A204.1 (cell line): ENCODE measurements around the gene GXYLT2.
A peak's percentile ranks its signal among the peaks of the same experiment; 100 is the strongest.

Experiments
- FAIRE-seq: peaks from 2 replicates; lab custom pipeline; 2012; peaks lifted over from hg19 to GRCh38; lab: Jason Lieb, UNC

Gene GXYLT2

GRCh38 chr3:72932416-72932815 is 44.6 kb downstream of the GXYLT2 start:
- no peak for FAIRE-seq

GRCh38 chr3:72938471-72939265 is 50.8 kb downstream of the GXYLT2 start:
- FAIRE-seq: peak; percentile 98

- no peak for FAIRE-seq
These were observed 53.4 kb downstream of the GXYLT2 start for GRCh38 chr3:72941245-72941644.

GRCh38 chr3:72942427-72942826 is 54.6 kb downstream of the GXYLT2 start:
- no peak for FAIRE-seq

GRCh38 chr3:72944696-72945095 is 56.9 kb downstream of the GXYLT2 start:
- no peak for FAIRE-seq

GRCh38 chr3:72947715-72948490 is 60.1 kb downstream of the GXYLT2 start:
- no peak for FAIRE-seq

- FAIRE-seq: no peak
These were observed 61.2 kb downstream of the GXYLT2 start for GRCh38 chr3:72949016-72949415.

- FAIRE-seq: no peak
These were observed 62.5 kb downstream of the GXYLT2 start for GRCh38 chr3:72950372-72950771.

- FAIRE-seq: no peak
These were observed 63.0 kb downstream of the GXYLT2 start for GRCh38 chr3:72950801-72951200.

- FAIRE-seq: no peak
These were observed 63.4 kb downstream of the GXYLT2 start for GRCh38 chr3:72951259-72951722.

GRCh38 chr3:72953325-72953956 is 65.6 kb downstream of the GXYLT2 start:
- FAIRE-seq: no peak

GRCh38 chr3:72957297-72957696 is 69.5 kb downstream of the GXYLT2 start:
- no peak for FAIRE-seq

- no peak for FAIRE-seq
These were observed 71.5 kb downstream of the GXYLT2 start for GRCh38 chr3:72959336-72959735.

- no peak for FAIRE-seq
These were observed 73.1 kb downstream of the GXYLT2 start for GRCh38 chr3:72960812-72961518.

GRCh38 chr3:72961752-72962151 is 73.9 kb downstream of the GXYLT2 start:
- FAIRE-seq: no peak

- FAIRE-seq: no peak
These were observed 74.5 kb downstream of the GXYLT2 start for GRCh38 chr3:72962317-72962716.

- no peak for FAIRE-seq
These were observed 76.8 kb downstream of the GXYLT2 start for GRCh38 chr3:72964633-72965032.

- FAIRE-seq: no peak
These were observed 80.4 kb downstream of the GXYLT2 start for GRCh38 chr3:72968266-72968664.

- FAIRE-seq: no peak
These were observed 81.9 kb downstream of the GXYLT2 start for GRCh38 chr3:72969766-72970165.

GRCh38 chr3:72970942-72971341 is 83.1 kb downstream of the GXYLT2 start:
- no peak for FAIRE-seq

- FAIRE-seq: no peak
These were observed 84.8 kb downstream of the GXYLT2 start for GRCh38 chr3:72972706-72973030.

GRCh38 chr3:72973031-72973723 is 85.3 kb downstream of the GXYLT2 start:
- FAIRE-seq: no peak
